Measurements from ENCODE around the gene ELFN2.

GRCh38 chr22:37416389-37416788, 10.9 kb downstream of the ELFN2 start:
- no peak for TF ChIP-seq CTCF (IDR thresholded peaks at IDR 0.05)
- TF ChIP-seq POLR2A (IDR thresholded peaks at IDR 0.05): no peak

Data from tibial nerve (tissue), 3 donors.